HG03442 (cell line): ENCODE results near the gene KISS1.

ENCODE experiments used
- ATAC-seq: cut with Tn5 transposase; IDR thresholded peaks from one replicate; pipeline ENCODE4 v1.9.1; 2021; ENCODE audit warnings: mild to moderate bottlenecking, moderate library complexity; ENCODE audit not compliant: unreplicated experiment

Gene KISS1

DNA sequence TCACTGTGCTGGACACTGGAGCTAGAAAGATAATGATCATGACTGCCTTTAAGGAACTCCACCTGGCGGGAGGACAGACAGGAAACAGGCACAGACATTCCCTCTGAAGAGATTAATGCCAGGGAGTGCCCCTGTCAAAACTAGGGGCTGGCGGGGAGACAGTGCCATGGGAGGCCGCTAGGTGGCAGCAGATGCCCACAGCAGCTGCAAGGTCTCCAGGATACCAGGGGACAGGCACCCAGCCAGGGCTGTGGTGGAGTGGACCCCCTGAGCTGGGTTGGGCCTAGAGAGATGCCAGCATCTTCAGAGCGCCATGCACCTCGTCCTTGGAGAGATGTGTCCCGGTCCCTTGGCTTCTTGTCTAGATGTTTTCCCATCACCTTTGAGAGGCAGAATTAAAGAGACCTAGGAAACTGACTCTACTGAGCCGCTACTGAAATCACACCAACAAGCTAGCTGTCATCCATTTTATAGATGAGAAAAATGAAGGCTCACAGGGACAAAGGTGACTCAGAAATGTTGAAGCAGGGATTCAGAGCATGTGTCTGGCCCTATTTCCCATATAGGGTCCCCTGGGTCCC, 33.7 kb downstream of the KISS1 start:
- no peak for ATAC-seq

DNA sequence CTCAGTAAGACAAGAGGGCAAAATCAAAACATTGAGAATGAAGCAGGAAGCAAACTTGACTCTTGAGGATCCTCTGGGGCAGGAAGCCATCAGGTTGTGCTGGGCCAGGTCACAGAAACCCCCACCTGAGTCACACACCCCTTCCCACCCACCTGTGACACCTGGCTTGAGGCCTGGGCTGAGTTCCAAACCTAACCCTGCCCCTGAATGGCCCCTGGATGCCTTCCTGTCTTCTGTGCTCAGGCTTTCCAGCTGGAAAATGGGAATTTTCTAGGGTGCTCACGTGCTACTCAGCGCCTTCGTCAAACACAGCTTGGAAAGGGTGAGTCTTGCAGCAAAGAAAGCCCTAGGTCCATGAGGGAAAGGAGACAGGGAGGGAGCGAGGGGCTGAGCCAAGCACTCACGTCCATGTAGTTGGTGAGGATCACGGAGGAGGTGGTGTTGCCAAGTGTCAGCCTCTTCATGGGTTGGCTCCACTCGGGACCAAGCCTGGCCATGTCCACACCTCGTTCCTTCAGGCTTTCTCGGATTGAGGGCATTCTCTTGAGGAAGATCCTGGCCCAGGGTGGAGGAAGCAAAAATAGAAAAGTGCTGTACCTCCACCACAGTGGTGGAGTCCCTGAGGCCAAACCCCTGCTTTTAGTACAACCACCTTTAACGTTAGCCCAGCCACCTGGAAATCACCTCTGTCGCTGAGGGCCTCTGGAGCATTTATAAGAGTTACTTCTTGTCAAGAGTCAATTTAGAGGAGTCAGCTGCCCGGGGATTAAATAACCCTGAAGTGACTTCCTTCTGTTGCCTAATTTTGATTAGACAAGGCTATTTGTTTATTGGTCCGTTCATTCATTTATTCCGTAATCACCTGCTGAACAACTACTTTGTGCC, 34.4 kb downstream of the KISS1 start:
- ATAC-seq, result no peak

DNA sequence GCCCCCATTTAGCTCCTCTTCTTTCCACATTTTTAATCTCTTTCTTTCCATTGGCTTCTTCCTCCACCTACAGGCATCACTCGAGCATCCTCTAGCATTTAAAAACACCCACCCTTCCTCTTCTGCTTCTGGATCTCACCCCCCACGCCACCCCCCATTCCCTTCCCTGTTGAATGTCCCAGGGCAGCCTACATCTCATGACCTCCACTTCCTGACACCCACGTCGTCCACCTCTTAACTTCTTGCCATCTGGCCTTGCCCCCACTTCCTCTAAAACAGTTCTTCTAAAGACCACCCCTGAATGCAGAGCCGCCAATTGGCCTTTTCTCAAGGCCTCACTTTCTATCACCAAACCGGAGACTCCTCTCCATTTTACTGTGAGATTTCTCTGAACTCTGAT, 38.3 kb downstream of the KISS1 start:
- ATAC-seq, result no peak

DNA sequence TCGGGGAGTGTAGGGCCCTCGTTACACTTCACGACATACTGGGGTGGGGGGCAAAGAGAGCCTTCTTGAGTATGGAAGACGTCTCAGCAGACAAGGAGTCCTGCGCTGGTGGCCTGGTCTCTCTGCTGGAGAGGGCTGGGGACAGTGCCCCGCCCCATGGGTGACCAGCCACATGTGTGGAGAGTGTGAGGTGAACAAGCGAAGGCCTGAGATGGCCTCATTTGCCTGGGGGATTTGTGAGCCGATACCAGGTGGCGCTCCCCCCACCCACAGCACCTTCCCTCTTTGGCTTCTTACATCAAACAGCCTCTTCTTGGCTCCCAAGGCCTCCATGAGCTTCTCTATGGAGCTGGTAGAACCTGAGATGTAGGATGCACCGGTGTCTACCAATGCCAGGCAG, 40.4 kb downstream of the KISS1 start:
- ATAC-seq, result no peak

DNA sequence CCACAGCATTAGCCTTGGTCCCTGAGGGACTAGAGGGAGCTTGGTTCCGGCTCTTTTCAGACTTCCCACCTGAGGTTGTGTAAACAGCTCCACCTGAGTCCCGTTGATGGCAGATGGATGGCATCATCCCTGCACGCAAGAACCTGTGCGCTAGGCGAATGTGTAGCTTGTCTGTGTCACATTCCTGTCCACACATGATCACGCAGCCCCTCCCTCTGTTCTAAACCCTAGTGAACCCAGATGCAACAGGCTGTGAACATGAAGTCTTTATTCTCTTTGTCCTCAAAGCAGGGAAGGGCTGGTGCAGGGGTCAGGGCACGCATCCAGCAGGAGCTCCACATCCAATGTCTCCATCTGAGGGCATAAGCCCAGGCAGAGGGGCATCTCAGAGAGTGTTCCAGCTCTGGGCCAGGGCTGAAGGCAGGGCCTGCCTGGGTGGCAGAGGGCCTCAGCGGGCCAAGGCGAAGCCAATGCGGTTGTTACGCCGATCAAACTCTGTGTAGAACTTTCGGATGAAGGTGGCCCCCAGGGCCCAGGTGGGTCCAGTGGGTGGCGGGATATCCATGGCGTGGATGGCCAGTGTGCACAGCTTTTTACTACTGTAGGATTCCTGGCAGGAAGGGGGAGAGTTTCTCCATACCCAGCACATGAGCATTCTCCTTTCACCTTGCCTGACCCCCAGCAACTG, 41.6 kb downstream of the KISS1 start:
- no peak for ATAC-seq

DNA sequence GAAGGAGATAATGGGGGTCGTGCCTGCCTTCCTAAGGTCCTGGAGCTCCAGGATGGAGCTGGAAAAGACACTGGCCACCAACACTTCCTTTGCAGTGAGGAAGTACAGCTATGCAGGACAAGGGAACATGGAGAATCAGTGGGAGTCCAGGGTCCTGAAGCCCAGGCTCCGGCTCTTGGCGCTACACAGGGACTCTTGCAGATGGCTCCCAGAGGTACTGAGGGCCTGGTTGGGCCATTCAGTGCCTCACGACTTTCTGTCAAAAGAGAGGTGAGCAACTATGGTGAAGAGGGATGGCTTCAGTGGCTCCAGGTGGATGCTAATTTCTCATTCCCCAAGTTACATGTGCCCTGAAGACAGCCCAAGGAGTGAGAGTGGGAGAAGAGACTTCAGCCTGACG, 42.6 kb downstream of the KISS1 start:
- no peak for ATAC-seq

DNA sequence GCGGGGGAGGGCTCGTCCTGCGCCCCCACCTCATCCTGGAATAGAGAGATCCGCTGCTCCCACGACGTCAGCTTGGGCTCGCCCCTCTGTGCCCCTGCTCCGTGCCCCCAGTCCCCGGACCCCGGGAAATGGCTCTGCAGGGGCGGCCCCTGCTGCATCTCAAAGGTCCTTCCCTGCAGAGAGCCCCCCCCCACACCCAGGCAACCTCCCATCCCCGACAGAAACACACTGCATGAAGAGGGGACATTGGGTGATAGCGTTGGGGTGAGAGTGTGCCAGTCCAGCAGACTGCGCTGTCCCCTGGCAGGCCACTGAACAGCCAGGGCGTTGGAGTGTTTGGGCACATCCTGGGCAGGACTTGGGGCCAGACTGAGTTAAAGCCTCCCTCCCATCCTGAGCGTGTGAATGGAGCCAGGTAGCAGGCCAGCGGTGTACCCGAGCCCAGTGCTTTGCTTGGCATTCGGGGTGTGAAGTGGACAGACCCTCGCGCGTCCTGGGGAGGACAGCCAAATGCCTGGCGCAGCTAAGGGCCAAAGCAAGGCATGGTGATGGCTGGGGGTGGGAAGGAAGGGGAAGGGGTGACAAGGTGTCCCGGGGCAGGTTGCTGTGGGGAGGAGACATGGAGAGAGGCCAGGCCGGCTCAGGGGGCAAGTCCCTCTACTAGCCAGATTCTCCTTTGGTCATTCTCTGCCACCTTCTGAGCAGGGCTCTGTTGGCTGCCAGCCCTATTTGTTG, 43.8 kb downstream of the KISS1 start:
- ATAC-seq, result no peak

DNA sequence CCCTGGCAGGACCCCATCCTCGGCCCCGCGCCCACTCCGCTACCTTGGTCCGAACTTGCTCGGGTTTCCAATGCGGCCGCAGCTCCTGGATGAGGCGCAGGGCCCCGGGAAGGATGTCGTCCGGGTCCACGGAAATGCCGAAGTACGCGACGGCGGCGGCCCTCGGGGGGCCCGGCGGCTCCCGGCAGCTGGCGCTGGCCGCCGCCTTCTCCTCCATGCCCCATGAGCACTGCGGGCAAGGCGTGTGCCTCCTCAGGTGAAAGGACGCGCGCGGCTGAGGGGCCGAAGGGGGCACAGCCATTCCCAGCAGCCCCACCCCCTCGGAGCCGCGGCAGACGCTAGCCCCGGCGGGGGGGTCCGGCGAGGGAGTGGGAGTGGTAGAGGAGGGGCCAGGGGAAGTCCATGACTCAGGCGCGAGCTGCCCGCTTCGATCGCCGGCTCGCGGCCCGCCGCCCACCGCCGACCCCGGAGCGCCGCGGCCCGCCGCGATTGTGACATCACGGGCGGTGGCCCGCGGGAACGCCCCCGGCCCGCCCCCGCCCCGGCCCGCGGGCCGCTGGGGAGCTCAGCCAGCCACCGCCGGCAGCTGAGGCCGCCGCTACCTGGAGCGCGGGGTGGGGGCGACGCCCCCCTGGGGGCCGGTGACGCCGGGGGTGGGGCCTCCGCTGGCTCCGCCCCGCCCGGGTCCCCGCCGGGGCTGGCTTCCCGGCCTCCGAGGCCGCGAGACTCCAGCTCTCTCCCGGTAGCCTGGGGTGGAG, 44.6 kb downstream of the KISS1 start, which contains the start of gene ETNK2:
ETNK2 (minus strand) TSS at position 493 of the 758 bp plus-strand sequence; CDS start at position 301, 192 bp downstream.
- ATAC-seq, result no peak

DNA sequence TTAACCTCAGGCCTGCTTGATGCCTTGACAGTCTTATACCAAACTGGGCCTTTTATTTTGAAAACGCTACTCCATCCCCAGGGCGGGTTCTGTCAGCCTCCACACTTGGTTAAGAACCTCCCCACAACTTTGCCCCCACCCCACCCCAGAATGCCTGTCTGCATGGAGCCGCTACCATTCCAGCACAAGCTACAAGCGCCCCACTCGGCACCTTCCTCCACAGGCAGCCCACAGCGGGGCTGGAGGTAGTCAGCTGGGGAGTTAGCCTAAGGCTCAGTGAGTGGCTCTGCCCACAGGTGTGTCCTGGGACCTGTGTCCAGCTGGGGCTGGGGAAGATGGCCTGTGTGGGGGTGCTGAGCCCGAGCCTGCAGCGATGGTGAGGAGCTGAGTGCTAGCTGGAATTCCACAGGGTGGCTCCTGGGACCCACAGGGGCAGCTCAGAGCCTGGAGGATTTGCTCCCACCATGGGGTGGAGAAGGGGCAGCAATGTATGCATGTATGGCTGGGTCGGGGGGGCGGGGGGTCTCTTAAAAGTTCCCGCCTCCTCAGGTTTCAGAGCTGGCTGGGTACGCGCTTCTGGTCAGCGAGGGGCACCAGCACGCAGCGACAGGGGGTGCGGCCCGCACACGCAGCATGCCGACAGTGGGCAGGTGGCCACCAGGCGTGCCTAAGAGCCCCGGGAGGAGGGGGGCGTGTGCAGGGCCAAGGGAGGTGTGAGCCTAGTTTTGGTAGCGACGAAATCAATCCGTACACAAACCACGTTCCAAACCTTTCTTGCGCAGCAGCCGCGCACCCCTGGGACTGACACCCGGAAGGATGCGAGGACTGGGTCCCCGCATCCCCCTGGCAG, 45.4 kb downstream of the KISS1 start:
- ATAC-seq, result no peak

DNA sequence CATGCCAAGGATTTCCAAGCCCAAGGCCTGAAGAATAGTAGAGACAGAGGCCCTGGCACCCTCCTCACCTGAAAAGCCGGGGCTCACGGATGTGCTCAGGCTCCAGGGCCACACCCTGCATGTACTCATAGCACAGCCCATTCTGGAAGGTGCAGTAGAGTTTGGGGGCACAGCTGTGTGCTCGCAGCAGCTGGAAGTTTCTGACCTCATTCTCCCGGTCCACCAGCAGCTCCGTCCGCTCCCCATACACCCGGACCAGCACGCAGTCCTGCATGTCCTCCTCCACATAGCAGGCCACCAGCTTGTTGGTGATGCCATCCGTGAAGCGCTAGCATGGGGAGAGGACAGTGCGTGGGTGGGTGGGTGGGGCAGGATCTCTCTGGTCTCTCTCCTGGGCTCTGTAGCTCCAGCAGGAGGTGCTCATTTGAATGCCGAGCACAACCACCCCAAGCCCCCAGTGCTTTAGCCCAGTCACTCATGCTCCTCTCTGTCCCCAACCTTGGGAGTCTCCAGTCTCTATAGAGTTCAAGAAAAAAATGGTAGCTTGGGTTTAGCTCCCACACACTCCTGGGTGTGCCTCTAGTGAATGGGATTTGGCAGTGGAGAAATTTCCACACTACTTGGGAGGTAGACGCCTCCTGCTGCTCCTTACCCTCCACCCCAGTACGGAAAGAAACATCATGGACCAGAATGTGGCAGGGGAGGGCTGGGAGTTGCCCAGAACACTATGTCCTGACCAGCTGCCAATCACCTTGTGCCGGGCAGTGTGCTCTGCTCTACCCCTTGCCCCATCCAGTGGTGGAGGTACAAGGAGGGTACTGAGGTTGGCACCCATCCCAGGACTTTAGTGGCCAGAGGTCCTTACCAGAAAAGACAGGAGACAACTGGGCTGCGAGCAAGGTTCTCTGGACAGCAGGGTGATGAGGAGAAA, 46.4 kb downstream of the KISS1 start:
- no peak for ATAC-seq

DNA sequence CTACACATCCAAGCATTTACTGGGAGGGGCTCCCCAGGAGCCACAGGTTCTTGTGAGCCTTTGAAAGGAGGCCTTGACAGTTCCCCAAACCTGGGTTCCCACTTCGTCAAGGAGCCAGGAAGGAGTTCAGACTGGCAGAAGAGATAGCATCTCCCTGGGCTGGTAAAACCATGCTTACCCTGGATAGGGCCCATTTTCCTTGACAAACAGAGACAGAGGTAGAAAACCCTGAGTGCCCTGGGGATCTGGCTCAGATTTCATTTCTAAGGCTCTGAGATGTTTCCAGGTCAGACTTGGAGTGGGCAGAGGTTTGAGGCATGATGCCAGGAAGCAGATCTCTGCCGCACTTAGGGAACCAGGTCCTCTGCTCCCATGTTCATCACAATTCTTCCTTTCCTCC, 47.2 kb downstream of the KISS1 start:
- no peak for ATAC-seq

DNA sequence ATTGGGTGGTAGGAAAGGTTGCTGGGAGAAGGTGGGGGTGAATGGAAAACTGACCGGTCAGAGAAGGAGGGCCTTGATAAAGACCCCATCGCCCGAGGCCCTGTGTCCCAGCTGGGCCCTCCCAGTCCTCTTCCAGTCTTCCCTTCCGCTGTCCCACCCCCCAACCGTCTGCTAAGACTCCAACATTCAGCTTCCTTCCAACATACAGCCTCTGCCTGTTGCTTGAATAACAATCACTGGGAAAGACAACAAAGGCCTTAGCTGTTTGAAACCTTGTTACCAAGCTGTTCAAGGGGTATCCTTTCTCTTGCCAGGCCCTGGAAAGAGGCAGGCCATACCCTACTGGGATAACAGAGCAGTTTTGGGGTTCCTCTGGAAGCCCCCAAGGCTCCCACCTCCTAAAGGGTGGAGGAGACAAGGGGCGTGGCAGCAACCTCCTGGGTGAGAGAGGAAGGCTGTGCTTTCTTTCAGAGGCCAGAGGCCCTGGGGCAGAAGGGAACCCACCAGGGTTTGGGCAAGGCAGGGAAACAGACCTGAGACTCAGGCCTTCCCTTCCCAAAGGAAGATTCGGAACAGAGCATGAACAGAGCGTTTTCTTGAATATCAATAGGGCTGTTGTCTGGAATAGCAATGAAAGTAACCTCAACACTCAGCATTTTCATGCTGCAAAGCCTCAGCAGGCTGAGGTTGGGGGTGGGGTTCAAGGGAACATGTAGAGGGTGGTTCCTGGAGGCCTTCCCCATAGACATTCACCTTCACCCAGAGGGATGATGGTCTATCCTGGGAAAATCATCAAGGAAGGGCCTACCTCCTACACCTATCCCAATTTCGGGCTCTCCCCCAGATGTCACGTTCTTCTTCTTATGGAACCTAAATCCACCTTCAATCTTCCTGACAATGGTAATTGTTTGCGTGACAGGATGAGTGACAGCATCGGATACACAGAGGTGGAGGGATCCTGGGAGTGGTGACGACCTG, 48.6 kb downstream of the KISS1 start:
- no peak for ATAC-seq

DNA sequence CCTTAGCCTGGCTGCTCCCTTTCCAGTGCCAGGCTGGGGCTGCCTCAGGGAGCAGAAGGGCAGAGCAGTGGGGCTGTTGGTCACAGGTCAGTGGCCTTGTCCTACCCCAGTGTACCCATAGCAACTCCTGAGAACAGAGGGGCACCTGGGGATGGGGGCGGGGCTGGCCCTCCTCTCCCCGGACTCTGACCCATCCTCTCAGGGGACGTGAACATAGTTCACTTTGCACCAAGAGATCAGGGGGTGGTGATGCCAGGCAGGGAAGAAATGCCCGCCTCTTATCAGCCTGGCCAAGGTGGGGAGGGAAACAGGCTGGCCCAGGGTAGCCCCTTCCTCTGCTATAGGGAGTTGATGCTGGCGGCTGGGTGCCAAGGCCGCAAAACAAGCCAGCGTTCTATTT, 49.3 kb downstream of the KISS1 start:
- no peak for ATAC-seq

DNA sequence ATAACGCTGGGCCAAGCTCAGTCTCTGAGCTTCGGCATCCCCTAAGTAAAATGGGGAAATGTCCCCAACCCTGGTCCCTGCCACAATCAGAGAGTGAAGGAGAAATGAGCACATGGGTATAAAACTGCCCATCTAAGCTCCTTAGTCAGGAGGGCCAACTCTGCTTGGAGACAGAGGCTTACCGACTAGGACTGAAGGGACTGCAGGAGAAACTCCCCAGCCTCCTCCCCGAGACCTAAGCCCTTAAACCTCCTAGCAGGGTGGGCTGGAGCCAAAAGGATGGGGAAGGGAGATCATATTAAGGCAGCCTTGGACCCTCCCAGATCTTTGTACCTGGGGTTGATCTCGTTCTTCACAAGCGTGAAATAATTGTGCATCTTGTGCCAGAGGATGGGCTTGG, 50.0 kb downstream of the KISS1 start:
- no peak for ATAC-seq

DNA sequence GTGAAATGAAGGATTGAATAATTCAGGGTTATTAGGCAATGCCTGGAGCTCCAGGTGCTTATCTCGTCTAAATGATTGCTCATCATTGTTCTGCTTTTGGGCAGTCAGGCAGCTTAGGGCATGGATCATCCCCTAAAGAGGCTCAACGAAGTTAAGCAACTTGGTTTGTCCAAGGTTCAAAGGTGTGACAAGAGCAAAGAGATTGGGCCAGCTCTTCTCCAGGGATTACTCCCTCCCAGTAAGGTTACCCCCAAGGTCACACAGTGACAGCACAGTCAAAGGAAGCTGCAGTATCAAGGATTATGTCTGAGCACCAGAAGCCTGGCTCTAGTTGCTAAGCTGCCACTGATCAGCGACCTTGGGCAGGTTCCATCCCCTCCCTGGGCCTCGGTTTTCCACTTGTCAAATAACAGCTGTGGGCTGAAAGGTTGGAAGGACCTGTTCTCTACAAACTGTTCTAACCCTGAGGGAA, 51.2 kb downstream of the KISS1 start:
- no peak for ATAC-seq

DNA sequence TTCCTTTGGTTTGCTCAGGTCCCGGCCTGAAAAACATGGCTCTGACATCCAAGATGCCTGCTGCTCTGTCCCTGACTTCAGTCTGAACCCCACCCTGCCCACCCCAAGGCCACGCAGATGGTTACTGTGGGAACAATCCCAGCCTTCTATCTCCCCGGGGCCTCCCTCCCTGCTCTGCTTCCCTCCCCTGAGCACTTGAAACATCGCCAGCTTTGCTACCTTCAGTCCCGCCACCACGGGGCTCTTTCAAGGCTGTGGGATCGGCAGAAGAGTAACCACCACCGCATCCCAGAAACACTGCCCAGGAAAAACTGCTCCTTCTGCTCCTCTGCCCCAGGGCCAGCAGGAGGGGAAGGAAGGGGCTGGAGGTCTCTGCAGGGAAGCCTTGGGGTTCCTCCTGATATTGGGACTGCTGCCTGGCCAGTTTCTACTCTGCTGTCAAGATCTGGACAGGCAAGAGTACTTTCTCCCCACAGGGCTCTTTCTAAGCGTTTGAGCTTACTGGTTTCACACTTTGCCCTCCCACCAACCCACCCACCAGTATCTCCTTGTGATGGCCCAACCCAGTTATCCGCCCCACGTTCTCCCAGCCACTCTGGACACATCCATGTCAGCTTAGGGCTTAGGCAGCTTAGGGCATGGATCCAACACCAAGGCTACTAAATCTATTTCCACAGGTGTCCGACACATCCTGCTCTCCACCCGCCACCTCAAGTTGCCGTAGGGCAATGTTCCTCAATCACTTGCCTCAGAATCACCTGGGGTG, 52.8 kb downstream of the KISS1 start:
- no peak for ATAC-seq
